Hepatocyte (in vitro differentiated cells): Measurements from ENCODE around the gene ABCA13.

ENCODE experiments used
- CTCF ChIP-seq: fragments of 200-600 bp; sonication (generic); IDR thresholded peaks from 2 replicates; pipeline ENCODE4 v1.5.1; 2016; ENCODE audit warnings: antibody characterized with exemption, mild to moderate bottlenecking; ENCODE audit not compliant: poor library complexity
- EZH2 ChIP-seq: fragments of 200-600 bp; sonication (generic); IDR thresholded peaks from 2 replicates; pipeline ENCODE4 v1.6.1; 2016; ENCODE audit warnings: antibody characterized with exemption, mild to moderate bottlenecking, borderline replicate concordance
- EZH2phosphoT487 ChIP-seq: fragments of 200-600 bp; sonication (generic); IDR thresholded peaks from one replicate; pipeline ENCODE4 v1.6.1; 2018; ENCODE audit warnings: antibody characterized with exemption, mild to moderate bottlenecking, low read depth, moderate library complexity; ENCODE audit not compliant: unreplicated experiment, severe bottlenecking

- TF ChIP-seq CTCF (no peak), EZH2 (no peak), EZH2phosphoT487 (no peak)
Observed at GRCh38 chr7:48472640-48473039, 301.4 kb downstream of the ABCA13 start.
